HPDE6-E6E7 (cell line): ENCODE results near the gene EYA4.

ENCODE experiments used
- DNase-seq: peaks from one replicate; pipeline ENCODE4 v3.0.0; 2011; ENCODE audit warnings: missing footprints; ENCODE audit errors: extremely low spot score

The EYA4 gene

DNA sequence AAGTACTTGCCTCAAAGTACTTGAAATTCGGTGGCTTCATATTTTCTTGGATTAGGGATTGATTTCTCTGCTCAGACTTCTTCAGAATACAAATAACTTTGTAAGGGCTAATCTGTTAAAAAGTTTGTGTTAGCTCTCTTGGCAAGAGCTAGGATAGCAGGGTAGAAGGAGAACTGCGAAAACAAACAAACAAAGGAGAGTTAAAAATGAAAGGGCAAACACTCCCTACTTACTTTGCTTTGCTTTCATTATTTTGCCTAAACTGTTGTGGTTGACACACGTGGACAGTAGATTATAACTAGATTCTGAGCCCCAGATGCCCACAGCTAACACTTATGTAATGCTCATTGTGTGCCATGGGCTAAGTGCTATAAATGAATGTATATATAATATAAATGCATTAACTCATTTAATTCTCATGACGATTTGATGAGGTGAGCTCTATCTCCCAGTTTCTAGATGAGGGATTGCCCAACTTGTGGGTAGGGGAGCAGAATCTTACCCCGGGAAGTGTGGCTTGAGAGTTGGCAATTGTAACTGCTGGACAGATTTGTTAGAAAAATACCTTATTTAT lies 48.7 kb downstream of the EYA4 start:
- no peak for DNase-seq

DNA sequence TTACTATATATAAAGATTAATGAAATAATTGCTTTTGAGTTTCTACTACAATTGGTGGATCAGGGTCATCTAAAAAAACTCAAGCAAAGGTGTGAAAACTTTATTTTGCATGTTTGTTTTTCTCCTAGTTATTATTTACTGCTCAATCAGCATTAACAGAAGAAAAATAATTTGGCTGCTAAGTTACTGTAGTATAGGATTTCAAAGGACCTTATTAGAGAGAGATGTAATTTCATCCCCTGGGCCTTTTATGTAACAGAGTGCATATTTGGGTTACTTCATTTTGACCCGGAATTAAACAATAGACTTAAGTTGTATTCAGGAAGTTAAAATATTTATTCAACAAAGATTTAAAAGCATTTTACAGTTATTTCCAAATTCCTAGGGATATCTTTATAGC lies 49.8 kb downstream of the EYA4 start:
- no peak for DNase-seq

DNA sequence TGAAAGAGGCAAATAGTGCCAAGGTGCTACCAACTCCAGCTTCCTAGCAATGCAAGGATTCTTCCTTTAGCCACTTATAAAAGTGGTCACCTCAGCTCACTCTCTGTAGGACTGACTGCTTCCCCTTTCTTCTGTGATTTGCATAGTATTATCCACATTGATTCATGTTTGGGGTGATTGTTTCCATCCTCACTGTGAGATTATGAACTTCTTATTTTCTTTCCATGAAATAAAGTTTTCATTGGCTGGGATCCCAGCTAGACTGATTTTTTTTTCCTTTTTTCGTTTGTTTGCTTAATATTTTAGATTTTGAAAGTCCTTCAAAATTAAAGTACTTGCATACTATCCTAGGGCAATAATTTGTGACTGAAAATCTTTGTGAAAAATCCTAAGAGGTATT lies 50.5 kb downstream of the EYA4 start:
- DNase-seq, result no peak

DNA sequence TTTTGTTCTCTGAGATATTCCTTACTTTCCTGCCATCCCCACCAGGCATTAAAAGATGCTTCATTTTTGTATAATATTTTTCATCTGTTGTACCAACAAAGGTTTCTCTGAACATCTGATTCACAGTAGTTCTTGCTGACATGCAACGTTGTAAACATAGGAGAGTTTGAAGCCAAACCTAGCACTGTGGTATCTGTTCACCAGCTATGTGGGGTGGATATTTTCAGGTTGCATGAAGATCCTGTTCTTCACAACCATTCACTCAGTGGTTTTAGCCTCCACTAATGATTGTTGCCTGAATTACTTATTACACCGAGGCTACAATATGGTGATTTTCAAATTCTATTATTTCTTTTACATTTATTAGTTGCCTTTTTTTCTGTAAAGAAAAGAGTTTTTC lies 56.5 kb downstream of the EYA4 start:
- DNase-seq, result no peak

DNA sequence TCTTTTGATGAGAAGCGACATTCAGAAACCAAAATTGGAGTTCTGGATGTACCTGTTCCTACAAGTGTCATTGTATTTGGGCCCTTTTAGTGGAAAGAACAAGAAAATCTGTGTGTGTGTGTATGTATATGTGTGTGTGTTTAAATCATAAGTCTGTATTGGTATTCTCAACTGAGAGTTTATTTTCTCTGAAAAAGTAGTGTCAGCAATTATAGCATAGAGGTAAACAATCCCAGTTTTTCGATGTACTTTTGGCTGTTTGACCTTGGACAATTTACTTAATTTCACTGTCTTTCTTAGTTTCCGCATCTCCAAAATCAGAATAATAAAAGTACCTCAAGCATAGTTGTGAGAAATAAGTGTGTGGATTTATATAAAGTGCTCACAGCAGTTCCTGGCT lies 57.2 kb downstream of the EYA4 start:
- no peak for DNase-seq

DNA sequence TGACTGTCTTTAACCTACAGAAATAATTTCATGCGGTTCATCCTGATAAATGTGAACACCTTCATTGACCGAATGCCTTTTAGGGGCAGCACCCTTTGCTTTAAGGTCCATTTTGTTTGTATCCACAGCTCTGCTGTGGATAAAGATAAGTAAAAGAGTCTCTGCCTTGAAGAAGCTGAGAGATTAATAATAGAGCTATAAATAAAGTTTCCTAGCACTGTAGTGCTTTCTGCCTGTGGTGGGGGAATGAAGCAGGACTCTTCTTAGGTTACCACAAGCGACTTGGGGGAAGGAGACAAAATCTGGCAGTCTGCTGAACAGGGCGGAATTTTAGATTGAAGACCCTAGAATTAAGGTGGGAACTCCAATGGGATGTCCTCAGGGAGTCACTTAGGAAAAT lies 57.6 kb downstream of the EYA4 start:
- DNase-seq, result no peak

DNA sequence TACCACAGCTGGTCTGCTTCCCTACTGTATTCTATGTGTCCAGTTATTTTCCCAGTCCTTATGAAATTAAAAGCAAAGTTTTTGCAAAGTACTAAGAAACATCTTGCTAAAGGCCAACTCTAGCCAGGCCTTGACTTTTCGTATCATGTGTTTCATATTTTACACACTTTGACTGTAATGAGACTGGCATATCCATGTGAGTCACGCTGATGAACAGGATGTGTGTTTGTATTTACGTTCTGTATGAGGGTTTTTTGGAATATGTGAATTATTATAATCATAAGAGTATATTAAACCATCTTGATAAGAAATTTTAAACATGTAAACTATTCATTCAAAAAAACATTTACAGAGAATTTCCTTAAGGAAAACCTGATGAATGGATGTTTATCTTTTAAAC lies 59.7 kb downstream of the EYA4 start:
- no peak for DNase-seq

DNA sequence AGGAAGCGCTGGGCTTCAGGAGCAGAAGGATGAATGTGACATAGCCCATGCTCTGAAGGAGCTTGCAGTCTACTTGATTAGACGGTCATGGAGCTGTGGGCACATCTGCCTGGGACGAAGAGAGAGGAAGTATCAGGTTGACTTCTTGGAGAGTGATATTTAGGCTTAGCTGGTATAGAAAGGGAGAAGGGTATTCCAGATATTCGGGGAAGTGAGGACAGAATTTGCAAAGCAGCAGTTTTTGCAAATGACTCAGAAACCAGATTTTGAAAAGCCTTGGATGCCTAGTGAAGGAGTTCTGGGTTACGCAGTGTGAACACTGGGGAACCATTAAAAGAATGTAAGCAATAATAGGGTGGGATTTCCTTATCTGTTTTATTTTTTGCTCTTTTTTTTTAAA lies 60.7 kb downstream of the EYA4 start:
- DNase-seq, result no peak

DNA sequence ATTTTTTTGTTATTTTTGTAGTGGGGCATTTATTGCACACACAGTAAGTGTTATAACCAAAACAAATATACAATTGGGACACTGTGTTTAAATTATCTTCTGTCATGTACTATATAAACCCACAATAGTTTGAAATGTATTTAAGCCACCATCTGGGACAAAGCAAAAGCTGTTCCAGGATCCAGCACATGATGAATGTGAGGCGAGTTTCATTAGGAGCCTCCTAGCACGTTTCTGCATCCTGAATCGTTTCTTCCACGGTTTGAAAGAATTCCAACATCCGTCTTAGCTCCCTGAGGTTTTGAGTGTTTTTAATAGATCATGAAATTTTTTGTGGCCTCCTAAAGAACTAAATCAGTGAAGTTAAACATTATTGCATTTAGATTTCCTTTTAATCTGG lies 65.8 kb downstream of the EYA4 start:
- DNase-seq, result no peak

DNA sequence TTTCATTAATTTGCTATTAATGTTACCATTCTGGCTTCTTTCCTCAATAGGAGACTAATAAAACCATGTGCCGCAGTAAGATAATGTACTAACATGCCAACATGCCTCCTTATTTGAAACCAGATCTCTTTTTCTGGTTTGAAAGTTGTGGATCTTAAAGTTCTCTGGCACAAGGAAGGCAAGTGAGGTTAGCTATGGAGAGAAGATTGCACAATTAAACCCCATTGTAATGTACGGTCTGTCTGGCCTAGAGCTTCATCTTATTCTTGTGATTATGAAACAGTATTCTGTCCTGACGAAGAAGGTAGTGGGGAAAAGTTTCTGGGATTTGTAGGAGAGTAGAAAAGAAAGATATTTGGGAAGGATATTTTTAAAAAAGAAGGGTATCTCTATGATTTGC lies 68.4 kb downstream of the EYA4 start:
- DNase-seq, result no peak

DNA sequence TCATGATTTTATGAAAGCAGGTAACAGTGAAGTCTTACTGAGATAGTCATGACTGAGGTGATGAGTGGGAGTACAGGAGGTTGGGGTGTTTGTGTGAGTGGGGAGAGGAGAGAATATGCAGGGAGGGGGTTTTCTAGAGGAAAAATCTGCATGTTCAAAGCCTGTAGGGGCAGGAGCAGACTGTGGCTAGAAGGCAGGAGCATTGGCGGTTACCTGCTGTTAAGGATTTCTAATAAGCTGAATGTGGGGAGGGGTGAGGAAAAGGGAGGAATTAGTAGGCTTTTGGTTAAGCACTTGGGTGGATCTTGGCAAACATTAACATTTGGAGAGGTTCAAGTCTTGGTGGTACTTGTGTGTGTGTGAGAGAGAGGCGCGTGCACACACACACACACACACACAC lies 70.8 kb downstream of the EYA4 start:
- no peak for DNase-seq

DNA sequence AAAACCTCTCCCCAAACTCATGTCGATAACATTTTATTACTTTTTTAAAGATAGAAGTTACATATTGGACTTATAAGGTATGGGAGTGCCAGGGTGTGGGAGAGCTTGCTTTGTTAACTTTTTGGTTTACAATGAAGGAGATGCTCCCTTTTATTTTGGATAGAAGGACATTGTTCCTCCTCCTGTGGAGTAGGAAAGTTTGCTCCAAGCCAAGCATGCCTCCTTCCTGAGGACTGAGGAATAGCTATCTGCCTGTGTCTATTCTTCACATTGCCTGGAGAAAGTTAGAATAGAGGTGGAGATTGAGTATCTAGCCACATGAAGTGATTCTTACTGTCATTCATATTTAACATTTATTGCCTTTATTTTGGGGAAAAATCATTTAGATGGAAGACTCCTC lies 71.9 kb downstream of the EYA4 start:
- DNase-seq, result no peak

DNA sequence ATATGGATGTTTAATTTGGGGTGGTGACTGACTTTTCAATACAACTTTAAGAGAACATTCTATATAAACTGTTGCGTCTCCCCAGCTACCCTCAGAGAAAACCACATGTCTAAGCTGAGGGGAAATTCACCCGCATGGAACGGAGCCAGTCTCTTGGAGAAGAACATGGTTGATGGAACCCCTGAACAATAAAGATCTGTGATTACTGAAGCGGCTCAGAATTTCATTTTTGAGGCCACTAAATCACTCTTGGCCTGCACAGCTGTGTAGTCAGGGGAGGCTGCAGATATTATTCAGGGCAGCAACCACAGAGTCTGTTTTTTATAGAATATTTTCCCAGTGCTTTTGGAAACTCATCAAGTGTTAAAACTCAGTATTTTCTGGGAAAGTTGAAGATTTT lies 73.8 kb downstream of the EYA4 start:
- no peak for DNase-seq

DNA sequence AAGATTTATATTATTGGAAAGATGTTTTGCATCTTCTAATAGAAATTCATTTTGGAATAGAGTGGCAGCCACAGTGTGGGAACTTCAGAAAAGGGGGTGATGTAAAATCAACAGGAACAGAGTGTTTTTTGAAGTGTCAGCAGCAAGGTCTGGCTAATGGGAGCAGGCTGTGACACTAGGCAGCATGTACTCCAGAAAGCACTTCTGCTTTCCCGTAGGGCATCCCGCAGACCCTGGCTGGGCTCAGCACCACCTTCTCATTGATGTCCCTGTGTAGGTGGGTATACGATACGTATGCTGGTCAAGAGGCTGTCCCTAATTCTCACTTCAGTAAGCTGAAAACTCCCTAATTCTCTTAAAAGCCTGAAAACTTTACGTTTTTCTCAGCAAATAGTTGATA lies 74.7 kb downstream of the EYA4 start:
- no peak for DNase-seq

DNA sequence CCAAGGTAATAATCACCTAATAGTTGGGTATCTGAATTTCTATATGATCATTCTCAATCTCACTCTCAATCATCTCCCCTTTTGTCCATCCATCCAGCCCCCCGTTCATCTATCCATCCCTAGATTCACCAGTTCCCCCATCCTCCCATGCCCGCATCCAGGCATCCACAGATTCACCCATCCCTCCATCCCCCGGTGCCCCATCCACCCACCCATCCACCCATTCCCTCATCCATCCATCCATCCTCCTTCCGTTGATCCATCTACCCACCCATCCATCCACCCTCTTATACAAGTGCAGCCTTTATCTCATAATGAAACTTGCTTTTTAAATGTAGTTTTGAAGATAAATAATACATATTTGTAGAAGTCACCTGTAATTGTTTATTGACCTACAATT lies 76.5 kb downstream of the EYA4 start:
- no peak for DNase-seq

DNA sequence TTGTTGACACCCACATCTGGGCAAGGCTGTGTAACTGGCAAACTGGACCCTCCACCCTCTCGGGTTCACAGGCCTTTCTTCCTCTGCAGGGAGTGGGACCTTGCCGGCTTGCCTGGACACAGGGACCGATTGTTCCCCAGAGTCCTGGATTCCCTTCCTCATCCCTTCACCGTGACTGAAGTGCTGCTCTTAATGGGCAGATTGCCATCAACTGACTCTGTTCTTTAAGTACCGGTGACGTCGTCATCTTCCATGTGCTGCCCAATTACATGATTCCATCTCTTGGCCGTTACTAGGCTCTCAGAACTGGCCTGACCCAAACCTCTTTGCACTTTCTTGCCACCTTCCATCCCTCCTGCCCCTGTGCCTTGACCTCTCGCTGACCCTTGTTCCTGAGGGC lies 85.4 kb downstream of the EYA4 start:
- no peak for DNase-seq

DNA sequence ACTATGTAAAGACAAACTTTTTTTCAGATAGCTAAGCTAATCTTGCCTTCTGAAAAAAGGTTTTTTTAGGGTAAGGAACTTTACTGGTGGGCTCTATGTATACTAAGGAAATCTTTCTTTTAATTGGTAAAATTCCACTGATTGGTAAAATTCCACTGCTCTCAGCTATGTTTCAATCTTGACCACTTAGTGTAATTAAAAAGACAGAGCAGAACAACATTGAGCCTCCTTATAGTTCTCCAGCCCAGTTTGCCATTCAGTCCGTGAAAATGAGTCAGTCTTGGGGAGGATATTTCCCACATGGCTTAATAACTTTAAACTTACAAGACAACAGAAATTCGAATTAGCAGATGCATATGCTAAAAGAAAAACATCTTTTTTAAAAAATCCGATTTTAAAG lies 92.7 kb downstream of the EYA4 start:
- DNase-seq, result no peak

DNA sequence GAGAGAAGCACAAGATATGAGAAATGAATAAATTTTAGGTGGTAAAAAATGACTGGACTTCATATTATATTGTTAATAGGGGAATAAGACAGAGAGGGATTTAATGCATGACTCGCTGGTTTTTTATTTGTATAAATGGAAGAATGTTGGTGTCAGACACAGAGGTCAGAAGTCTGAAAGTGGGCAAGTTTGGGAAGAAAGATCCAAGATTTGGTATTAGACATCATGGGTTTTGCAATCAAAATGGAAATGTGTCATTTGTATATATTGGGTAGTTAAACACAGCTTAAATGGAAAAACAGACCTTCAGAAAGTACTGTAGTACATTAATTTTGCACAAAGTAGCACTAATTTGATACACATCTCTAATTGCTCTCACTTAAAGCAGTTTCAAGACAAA lies 96.2 kb downstream of the EYA4 start:
- DNase-seq, result no peak

DNA sequence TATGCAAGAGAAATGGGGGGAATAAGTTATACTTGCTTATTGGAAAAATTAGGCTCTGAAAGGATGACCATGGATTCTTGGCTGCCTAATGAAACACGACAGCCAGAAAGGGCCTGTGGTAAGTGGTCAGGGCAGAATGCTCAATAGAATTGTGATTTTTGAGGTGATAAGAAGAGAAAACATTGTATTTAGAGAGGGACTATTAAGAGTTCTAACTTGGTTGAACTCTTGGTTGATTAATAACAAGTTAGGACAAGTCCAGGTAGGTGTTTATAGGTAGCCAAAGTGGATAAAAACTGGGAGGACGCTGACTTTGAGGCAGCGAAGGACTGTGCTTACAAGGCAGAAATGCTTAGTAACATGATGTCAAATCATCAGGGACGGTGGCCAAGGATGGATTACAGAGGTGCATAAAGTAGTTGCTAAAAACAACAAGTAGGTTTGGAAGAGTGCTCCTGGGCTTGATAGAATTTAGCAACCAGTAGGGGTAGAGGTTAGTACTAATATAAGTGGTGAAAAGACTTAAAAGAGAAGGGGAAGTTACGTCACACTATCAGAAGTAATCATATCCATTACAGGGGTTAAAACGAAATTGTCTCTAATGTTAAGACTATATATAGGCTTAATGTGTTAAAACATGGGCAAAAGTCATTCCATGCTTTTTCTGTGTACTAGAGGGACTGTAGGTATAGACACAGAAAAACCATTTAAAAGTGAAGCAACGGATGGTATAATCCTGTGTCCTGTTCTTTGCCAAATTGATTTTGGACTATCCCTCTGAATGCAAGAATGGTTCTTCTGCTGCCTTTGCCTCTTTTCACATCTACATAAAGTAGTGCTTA lies 98.6 kb downstream of the EYA4 start:
- no peak for DNase-seq

DNA sequence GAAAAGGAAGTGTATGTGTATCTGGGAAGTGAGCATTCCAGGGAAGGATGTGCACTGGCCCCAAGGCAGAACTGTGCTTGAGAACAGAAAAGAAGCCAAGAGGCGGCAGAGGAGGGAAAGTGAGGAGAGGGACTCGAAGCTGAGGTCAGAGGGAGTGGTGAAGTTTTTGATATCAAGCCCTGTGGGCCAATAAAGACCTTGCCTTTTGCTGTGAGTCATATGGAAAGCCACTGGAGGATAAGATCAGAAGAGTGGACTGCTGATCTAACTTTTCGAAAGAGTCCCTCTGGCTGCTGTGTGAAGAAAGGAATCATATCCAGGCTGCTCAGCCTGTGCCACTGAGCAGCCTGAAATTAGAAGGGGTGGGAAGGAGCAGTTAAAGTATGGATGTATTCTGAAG lies 99.4 kb downstream of the EYA4 start:
- no peak for DNase-seq

DNA sequence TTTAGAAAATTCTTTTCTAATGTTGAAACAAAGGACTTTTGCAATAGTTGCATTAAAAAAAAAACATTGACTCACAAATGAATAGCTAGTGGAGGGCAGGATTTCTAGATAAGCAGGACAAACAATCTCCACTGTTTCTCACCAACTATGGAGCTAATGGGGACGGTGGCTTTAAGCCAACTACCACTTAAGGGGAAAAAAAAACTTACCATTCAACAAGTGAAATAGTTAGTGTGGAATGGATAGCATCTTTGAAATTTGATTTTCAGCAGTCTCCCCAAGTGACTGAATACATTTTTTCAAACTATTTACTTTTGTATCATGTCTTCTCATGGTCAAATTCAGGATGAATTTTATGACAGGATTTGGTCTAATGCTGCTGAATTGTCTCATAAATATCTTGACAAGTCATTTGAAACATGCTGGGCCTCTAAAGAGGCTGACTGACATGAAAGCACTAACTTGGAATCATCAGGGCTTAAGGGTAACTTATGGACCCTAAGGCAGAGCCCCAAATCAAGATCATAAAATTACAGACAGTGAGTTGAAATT lies 100.5 kb downstream of the EYA4 start:
- DNase-seq, result no peak

DNA sequence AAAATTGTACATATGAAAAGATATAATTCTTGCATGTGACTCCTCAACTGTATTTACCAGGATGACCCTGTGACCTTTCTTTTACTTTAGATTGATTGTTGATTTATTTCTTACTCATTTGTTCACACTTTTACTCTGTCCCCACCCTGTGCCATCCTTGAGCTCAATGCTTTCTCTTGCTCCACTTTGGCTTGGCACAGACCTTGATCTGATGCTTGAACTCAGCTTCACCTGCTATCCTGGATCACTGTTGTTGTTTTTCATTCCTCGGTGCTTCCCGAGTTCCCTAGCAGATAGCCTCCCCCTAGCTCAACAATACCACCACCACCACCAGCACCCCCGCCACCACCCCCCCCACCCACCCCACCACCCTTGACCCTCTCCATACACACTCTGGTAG lies 102.1 kb downstream of the EYA4 start:
- DNase-seq, result no peak

DNA sequence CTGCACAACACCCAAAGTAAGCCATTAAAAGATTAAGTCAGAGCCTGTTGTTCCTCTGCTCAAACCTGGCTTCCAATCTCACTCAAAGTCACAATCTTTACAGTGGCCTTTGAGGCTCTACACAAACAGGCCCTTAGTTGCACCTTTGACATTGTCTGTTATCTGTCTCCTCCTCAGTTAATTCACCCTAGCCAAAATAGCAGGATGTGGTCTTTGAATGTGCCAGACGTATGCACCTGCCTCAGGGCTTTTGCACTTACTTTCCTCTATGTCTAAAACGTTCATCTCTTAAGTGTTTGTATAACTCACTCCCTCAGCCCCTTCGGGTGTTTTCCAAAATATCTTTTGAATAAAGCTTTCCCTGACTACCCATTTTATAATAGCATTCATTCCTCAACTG lies 107.7 kb downstream of the EYA4 start:
- no peak for DNase-seq

DNA sequence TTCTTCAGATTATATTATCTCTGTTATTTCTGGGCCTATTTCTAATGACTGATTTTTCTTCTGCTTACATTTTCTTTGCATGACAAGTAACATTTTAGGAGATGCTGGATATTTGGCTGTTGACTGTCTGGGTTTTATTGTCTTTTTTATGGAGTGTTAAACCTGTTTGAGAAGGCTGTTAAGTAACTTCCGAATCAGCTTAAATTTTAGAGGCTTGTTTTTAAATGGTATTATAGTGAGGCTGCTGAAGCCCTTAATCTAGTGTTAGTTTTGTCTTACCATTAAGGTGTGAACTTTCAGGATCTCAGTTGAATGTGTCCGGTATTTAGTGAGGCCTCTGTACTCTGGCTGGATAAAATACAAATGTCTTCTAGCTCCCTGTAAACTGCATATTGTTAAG lies 109.8 kb downstream of the EYA4 start:
- no peak for DNase-seq
